GM19351 (cell line): ENCODE measurements around the gene RSPRY1.

Source experiments
- ATAC-seq: cut with Tn5 transposase; IDR thresholded peaks from one replicate; pipeline ENCODE4 v1.9.1; 2021; ENCODE audit warnings: mild to moderate bottlenecking, moderate library complexity; ENCODE audit not compliant: unreplicated experiment

Gene RSPRY1

DNA sequence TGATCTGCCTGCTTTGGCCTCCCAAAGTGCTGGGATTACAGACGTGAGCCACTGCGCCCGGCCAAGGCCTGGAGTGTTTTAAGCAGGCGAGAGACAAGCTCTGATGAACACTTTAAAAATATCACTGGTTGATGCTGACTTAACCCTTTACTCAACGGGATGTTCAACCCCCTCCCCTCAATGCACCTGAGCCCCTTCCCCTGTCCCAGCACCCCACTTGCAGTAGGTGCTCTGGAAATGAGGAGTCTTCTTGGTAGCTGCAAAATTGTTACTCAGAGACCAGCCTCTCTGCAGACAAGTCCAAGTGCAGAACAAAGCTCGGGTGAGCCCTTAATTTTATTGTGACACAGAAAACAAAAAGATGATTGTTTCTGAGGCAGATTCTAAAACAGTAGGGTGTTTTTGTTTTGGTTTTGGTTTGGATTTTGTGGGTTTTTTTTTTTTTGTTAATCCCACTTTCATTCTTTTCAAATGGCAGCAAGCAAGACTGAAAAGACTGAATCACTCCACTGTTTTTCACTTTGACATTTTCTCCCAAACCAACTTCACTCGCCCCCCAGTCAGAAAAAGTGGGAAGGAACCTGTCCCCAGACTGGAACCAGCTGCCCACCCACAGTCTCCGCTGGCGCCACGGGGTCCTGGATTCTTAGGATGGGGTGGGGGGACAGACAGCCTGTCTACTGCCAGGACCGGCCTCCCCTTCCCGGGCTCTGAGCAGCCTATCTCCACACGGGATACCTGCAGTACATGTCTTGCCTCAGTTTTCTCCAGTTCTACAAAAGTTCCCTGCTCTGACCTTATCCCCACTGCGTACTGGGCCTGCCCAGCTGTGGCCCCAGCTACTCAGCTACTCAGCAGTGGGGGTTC, 103.5 kb downstream of the RSPRY1 start:
- no peak for ATAC-seq
